ENCODE results near the gene OLIG1.

OLIG1 gene

DNA sequence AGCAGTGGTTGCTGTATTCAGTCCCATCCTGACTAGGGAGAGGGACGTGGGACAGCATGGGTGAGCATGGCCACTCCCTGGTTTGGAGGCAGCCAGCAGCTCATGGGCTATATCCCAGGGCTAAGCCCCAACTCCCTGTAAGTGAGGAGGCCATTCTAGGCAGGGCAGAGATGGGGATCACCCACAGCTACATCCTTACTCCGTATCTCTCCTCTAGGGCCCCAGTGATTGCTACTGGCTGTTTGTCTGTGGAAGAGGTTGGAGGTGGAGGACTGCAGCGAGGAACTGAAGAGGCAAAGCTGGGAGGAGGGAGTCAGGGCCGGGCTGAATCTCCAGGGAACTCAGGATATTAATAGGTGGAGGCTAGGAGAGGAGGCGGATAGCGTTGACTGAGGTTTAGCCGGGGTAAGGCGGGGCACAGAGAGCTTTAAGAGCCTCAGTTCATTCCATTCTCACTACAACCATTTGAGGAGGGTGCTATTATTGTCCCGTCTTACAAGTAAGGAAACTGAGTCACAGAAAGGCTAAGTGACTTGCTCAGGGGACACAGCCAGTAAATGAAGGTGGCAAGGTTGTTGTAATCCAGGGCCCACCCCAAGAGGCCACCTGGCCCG, 37.4 kb upstream of the OLIG1 start:
- Histone ChIP-seq H3K9ac (ENCODE audit: low read length) (no peak overlapping the region), H3K4me3 (ENCODE audit: low read depth in 1 of 2, low read length in 2 of 2) (no peak overlapping the region), H3K27ac (ENCODE audit: low read depth, low read length) (no peak overlapping the region), H3K36me3 (ENCODE audit: insufficient read depth, low read length) (no peaks in the 10 kb centered on the region), H3K9me3 (ENCODE audit: low read length) (no peaks in the 10 kb centered on the region), H3K4me1 (ENCODE audit: insufficient read depth, low read length) (peaks cover 11% of the 10 kb centered on the region), H3K27me3 (ENCODE audit: control insufficient read depth in 1 of 2, insufficient read depth in 2 of 2, low read length in 2 of 2) (peaks cover 35 to 66% of the 10 kb centered on the region in 2 donors)

DNA sequence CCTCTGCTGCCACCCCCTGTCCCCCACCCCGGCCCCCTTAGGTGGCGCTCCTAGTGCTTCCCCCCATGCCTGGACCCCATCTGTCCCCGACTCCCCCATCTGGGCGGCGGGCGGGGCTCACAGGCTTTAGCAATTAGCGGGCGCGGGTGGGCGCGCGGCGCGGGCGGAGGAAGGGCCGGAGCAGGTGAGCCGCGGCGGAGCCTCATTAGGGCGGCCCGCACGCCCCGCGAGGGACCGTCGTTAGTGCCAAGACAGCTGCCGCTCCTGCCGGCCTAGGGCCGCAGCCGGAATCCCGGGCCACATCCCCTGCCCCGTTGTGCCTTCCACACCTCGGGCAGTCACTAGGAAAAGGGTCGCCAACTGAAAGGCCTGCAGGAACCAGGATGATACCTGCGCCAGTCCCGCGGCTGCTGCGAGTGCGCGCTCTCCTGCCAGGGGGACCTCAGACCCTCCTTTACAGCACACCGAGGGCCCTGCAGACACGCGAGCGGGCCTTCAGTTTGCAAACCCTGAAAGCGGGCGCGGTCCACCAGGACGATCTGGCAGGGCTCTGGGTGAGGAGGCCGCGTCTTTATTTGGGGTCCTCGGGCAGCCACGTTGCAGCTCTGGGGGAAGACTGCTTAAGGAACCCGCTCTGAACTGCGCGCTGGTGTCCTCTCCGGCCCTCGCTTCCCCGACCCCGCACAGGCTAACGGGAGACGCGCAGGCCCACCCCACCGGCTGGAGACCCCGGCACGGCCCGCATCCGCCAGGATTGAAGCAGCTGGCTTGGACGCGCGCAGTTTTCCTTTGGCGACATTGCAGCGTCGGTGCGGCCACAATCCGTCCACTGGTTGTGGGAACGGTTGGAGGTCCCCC, 36.6 kb upstream of the OLIG1 start:
- Histone ChIP-seq H3K9ac (ENCODE audit: low read length) (no peak overlapping the region), H3K4me1 (ENCODE audit: insufficient read depth, low read length) (peaks cover 9% of the 10 kb centered on the region), H3K27ac (ENCODE audit: low read depth, low read length) (no peak overlapping the region), H3K36me3 (ENCODE audit: insufficient read depth, low read length) (no peaks in the 10 kb centered on the region), H3K27me3 (ENCODE audit: control insufficient read depth in 1 of 2, insufficient read depth in 2 of 2, low read length in 2 of 2) (peaks cover 33 to 59% of the 10 kb centered on the region in 2 donors), H3K9me3 (ENCODE audit: low read length) (no peaks in the 10 kb centered on the region), H3K4me3 (ENCODE audit: low read depth in 1 of 2, low read length in 2 of 2) (no peak overlapping the region)

DNA sequence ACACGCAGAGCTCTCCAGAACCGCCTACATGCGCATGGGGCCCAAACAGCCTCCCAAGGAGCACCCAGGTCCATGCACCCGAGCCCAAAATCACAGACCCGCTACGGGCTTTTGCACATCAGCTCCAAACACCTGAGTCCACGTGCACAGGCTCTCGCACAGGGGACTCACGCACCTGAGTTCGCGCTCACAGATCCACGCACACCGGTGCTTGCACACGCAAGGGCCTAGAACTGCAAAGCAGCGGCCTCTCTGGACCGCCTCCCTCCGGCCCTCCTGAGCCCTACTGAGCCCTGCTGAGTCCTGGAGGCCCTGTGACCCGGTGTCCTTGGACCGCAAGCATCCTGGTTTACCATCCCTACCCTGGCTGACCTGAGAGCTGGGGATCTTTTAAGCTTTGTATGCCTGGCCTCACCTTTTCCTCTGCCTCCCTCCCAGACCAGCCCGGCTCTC, 36.0 kb upstream of the OLIG1 start:
- Histone ChIP-seq H3K27me3 (ENCODE audit: control insufficient read depth in 1 of 2, insufficient read depth in 2 of 2, low read length in 2 of 2) (peaks cover 26 to 58% of the 10 kb centered on the region in 2 donors), H3K4me1 (ENCODE audit: insufficient read depth, low read length) (peaks cover 3% of the 10 kb centered on the region)

DNA sequence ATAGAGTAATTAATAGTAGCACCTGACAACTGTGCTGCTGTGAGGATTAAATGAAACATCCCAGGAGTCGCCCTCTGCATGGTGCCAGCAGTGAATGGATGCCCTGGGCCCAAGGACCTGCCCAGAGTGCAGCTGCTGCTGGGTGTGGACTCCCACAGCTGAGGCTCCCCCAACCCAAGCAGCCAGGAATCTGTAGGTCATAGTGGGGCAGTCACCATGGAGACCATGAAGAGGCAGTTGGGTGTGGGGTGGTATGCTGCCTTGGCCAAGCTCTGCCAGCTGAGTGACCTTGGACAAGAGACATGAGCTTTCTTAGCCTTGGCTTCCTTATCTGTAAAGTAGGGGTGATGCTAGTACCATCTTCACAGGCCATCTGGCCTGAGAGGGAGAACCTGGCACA, 34.8 kb upstream of the OLIG1 start:
- peaks cover 18 to 48% of the 10 kb centered on the region in 2 donors for H3K27me3 ChIP-seq (ENCODE audit: control insufficient read depth in 1 of 2, insufficient read depth in 2 of 2, low read length in 2 of 2)
- H3K36me3 ChIP-seq (ENCODE audit: insufficient read depth, low read length), result no peaks in the 10 kb centered on the region
- no peaks in the 10 kb centered on the region for H3K4me1 ChIP-seq (ENCODE audit: insufficient read depth, low read length)
- no peak overlapping the region for H3K9ac ChIP-seq (ENCODE audit: low read length)
- no peak overlapping the region for H3K4me3 ChIP-seq (ENCODE audit: low read depth in 1 of 2, low read length in 2 of 2)
- no peaks in the 10 kb centered on the region for H3K9me3 ChIP-seq (ENCODE audit: low read length)
- no peak overlapping the region for H3K27ac ChIP-seq (ENCODE audit: low read depth, low read length)

More for the DNA sequence above, 36.0 kb upstream of the OLIG1 start:
- Histone ChIP-seq H3K9ac (ENCODE audit: low read length) (no peak overlapping the region), H3K27ac (ENCODE audit: low read depth, low read length) (no peak overlapping the region), H3K9me3 (ENCODE audit: low read length) (no peaks in the 10 kb centered on the region), H3K4me3 (ENCODE audit: low read depth in 1 of 2, low read length in 2 of 2) (no peak overlapping the region), H3K36me3 (ENCODE audit: insufficient read depth, low read length) (no peaks in the 10 kb centered on the region)

DNA sequence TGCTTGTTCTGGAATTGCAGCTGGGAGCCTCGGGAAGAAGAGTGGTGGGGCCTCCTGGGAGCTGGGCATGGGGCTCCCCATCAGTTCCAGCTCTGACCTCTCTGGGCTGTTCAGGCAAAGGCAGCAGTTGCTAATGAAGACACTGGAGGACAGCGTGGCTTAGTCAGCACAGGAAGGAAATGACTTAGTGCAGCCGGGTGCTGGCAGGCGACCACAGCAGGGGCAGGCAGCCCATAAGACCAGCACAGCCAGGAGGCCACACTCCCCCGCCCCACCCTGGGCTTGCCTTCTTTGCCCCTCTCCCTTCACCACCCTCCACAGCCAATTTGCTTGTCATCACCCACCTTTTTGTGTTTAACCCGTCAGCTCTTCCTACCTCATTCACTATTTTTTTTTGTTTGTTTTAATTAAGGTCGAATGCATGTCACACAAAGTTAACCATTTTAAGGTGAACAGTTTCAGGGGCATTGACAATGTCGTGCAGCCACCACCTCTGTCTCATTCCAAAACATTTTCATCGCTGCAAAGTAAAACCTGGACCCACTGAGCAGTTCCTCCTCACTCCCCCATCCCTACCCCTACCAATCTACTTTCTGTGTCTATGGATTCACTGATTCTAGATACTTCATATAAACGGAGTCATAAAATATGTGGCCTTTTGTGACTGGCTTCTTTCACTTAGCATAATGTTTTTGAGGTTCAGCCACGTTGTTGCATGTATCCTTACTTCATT, 33.3 kb upstream of the OLIG1 start:
- Histone ChIP-seq H3K27ac (ENCODE audit: low read depth, low read length) (no peak overlapping the region), H3K4me1 (ENCODE audit: insufficient read depth, low read length) (no peaks in the 10 kb centered on the region), H3K27me3 (ENCODE audit: control insufficient read depth in 1 of 2, insufficient read depth in 2 of 2, low read length in 2 of 2) (peaks cover 11 to 41% of the 10 kb centered on the region in 2 donors), H3K4me3 (ENCODE audit: low read depth in 1 of 2, low read length in 2 of 2) (no peak overlapping the region), H3K9me3 (ENCODE audit: low read length) (no peaks in the 10 kb centered on the region), H3K36me3 (ENCODE audit: insufficient read depth, low read length) (no peaks in the 10 kb centered on the region), H3K9ac (ENCODE audit: low read length) (no peak overlapping the region)

DNA sequence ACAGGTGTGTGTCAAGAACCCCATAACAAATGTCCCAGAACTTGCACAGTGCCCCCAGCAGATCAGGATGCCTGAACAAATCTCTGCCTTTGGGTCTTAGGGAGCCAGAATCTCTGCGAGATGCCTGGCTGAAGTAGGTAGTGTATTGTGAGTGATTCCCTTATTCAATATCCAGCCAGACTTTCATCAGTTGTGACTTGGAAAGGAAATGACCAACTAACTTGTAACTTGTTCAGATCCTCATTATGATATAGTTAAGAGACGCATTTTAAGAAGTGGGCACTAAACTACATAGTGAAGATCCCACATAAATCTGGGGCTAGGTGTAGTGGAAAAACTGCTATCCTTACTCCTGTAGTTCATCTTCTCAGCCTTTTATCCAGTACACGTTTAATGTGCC, 32.4 kb upstream of the OLIG1 start:
- no peak overlapping the region for H3K4me3 ChIP-seq (ENCODE audit: low read depth in 1 of 2, low read length in 2 of 2)
- no peak overlapping the region for H3K9ac ChIP-seq (ENCODE audit: low read length)
- H3K9me3 ChIP-seq (ENCODE audit: low read length), result no peaks in the 10 kb centered on the region
- H3K4me1 ChIP-seq (ENCODE audit: insufficient read depth, low read length), result no peaks in the 10 kb centered on the region
- H3K27me3 ChIP-seq (ENCODE audit: control insufficient read depth in 1 of 2, insufficient read depth in 2 of 2, low read length in 2 of 2), result peaks cover 2 to 32% of the 10 kb centered on the region in 2 donors
- H3K36me3 ChIP-seq (ENCODE audit: insufficient read depth, low read length), result no peaks in the 10 kb centered on the region
- no peak overlapping the region for H3K27ac ChIP-seq (ENCODE audit: low read depth, low read length)

DNA sequence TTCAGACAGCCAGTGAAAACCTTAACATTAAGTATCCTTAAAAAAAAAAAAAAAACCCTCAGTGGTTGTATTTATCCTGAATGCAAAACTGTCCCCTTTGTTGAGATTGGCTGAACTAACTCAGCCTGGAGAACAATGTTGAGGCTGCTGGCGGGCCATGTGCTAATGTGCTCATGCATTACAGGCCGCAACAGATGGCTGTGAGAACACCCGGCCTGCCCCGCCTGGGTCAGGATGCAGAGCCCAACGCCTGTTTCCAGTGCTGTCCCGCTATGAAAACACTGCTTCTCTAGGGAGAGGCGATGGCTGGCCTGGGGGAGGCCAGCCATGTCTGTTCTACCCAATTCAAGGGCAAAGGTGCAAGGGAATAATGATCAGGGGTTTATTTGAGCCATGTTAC, 30.4 kb upstream of the OLIG1 start:
- H3K27ac ChIP-seq (ENCODE audit: low read depth, low read length), result no peak overlapping the region
- no peaks in the 10 kb centered on the region for H3K4me1 ChIP-seq (ENCODE audit: insufficient read depth, low read length)
- H3K36me3 ChIP-seq (ENCODE audit: insufficient read depth, low read length), result no peaks in the 10 kb centered on the region
- no peak overlapping the region for H3K9ac ChIP-seq (ENCODE audit: low read length)
- H3K27me3 ChIP-seq (ENCODE audit: control insufficient read depth in 1 of 2, insufficient read depth in 2 of 2, low read length in 2 of 2), result peaks cover under 1 to 15% of the 10 kb centered on the region in 2 donors
- no peak overlapping the region for H3K4me3 ChIP-seq (ENCODE audit: low read depth in 1 of 2, low read length in 2 of 2)
- H3K9me3 ChIP-seq (ENCODE audit: low read length), result no peaks in the 10 kb centered on the region

DNA sequence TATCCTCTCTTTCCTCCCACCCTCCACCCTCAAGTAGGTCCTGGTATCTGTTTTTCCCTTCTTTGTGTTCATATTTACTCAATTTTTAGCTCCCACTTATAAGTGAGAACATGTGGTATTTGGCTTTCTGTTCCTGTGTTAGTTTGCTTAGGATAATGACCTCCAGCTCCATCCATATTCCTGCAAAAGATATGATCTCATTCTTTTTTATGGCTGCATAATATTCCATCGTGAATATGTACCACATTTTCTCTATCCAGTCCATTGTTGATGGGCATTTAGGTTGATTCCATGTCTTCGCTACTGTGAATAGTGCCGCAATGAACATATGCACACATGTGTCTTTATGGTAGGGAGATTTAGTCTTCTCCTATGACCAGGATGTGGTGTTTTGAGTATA, 29.7 kb upstream of the OLIG1 start:
- peaks cover 4 to 8% of the 10 kb centered on the region in 2 donors for H3K27me3 ChIP-seq (ENCODE audit: control insufficient read depth in 1 of 2, insufficient read depth in 2 of 2, low read length in 2 of 2)

DNA sequence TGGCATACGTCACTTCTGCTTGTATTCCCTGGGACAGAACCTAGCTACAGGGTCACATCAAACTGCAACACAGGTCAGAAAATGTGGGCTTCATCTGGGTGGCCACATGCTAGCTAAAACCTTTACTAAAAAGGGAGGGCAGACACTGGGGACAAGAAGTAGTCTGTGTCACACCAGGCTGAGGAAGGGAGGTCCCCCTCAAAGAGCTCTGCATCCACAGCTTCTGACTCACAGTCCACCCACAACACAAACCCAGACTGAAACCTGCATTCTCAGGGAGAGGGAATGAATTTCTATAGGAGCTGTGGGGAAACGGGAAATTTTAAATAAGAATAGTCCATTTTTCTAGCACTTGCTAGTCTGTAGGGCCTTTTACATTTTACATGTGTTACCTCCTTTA, 28.0 kb upstream of the OLIG1 start:
- Histone ChIP-seq H3K9ac (ENCODE audit: low read length) (no peak overlapping the region), H3K27me3 (ENCODE audit: control insufficient read depth in 1 of 2, insufficient read depth in 2 of 2, low read length in 2 of 2) (peaks cover 4 to 7% of the 10 kb centered on the region in 2 donors), H3K27ac (ENCODE audit: low read depth, low read length) (no peak overlapping the region), H3K4me3 (ENCODE audit: low read depth in 1 of 2, low read length in 2 of 2) (no peak overlapping the region), H3K36me3 (ENCODE audit: insufficient read depth, low read length) (no peaks in the 10 kb centered on the region), H3K4me1 (ENCODE audit: insufficient read depth, low read length) (no peaks in the 10 kb centered on the region), H3K9me3 (ENCODE audit: low read length) (no peaks in the 10 kb centered on the region)

More for the DNA sequence above, 29.7 kb upstream of the OLIG1 start:
- Histone ChIP-seq H3K4me3 (ENCODE audit: low read depth in 1 of 2, low read length in 2 of 2) (no peak overlapping the region), H3K9me3 (ENCODE audit: low read length) (no peaks in the 10 kb centered on the region), H3K9ac (ENCODE audit: low read length) (no peak overlapping the region), H3K4me1 (ENCODE audit: insufficient read depth, low read length) (no peaks in the 10 kb centered on the region), H3K27ac (ENCODE audit: low read depth, low read length) (no peak overlapping the region), H3K36me3 (ENCODE audit: insufficient read depth, low read length) (no peaks in the 10 kb centered on the region)

DNA sequence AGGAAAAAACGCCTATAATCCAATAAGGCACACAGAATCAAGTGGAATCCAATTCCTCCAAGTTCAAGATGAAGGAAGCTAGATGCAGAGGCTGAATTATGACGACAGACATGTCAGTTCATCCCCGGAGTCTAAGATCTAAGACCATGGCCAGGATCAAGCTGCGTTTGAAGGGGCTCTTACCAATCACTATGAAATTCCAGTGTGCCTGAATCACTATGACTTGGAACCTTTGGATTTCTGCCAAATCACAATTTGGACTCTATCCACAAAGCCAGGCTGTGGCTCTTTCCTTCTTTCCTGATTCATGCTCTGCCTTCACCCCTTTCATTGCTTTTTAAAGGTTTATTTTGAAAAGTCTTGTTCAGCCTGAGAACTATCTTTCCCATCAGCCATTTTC, 27.1 kb upstream of the OLIG1 start:
- Histone ChIP-seq H3K27me3 (ENCODE audit: control insufficient read depth in 1 of 2, insufficient read depth in 2 of 2, low read length in 2 of 2) (peaks cover 4 to 7% of the 10 kb centered on the region in 2 donors), H3K9me3 (ENCODE audit: low read length) (no peaks in the 10 kb centered on the region), H3K4me3 (ENCODE audit: low read depth in 1 of 2, low read length in 2 of 2) (no peak overlapping the region), H3K9ac (ENCODE audit: low read length) (no peak overlapping the region), H3K4me1 (ENCODE audit: insufficient read depth, low read length) (no peaks in the 10 kb centered on the region), H3K36me3 (ENCODE audit: insufficient read depth, low read length) (no peaks in the 10 kb centered on the region), H3K27ac (ENCODE audit: low read depth, low read length) (no peak overlapping the region)

DNA sequence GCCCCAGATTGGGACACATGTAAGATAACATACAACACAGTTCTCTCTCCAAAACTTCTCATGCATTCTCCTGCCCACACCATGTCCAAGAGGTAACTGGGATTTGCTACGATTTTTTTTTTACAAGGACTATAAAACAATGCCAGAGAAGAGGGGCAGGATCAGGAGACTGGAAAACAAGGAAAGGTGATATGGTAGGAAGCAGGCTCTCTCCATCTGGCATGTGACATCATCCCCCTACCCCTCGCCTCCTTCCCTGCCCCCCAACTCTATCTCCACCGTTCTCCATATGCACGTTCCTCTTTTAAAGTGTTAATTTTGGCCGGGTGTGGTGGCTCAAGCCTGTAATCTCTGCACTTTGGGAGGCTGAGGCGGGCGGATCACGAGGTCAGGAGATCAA, 23.5 kb upstream of the OLIG1 start:
- H3K27me3 ChIP-seq (ENCODE audit: control insufficient read depth in 1 of 2, insufficient read depth in 2 of 2, low read length in 2 of 2), result peaks cover 0 to 4% of the 10 kb centered on the region in 2 donors
- no peaks in the 10 kb centered on the region for H3K36me3 ChIP-seq (ENCODE audit: insufficient read depth, low read length)
- no peak overlapping the region for H3K9ac ChIP-seq (ENCODE audit: low read length)
- no peak overlapping the region for H3K4me3 ChIP-seq (ENCODE audit: low read depth in 1 of 2, low read length in 2 of 2)
- no peaks in the 10 kb centered on the region for H3K4me1 ChIP-seq (ENCODE audit: insufficient read depth, low read length)
- H3K9me3 ChIP-seq (ENCODE audit: low read length), result no peaks in the 10 kb centered on the region
- no peak overlapping the region for H3K27ac ChIP-seq (ENCODE audit: low read depth, low read length)
